ENCODE results near the gene CEMIP.

Gene CEMIP

GRCh38 chr15:80931721-80932512 is 152.7 kb downstream of the CEMIP start:
- DNase-seq (ENCODE audit: low read depth): no peak

GRCh38 chr15:80932513-80932815 is 153.3 kb downstream of the CEMIP start:
- no peak for DNase-seq (ENCODE audit: low read depth)

- DNase-seq (ENCODE audit: low read depth): no peak
These were observed 153.8 kb downstream of the CEMIP start for GRCh38 chr15:80932989-80933388.

GRCh38 chr15:80934761-80935221 is 155.6 kb downstream of the CEMIP start:
- peak; percentile 26 for DNase-seq (ENCODE audit: low read depth)

- no peak for DNase-seq (ENCODE audit: low read depth)
These were observed 157.3 kb downstream of the CEMIP start for GRCh38 chr15:80936288-80937078.

GRCh38 chr15:80937718-80938117 is 158.5 kb downstream of the CEMIP start:
- no peak for DNase-seq (ENCODE audit: low read depth)

- DNase-seq (ENCODE audit: low read depth): no peak
These were observed 160.0 kb downstream of the CEMIP start for GRCh38 chr15:80939216-80939615.

GRCh38 chr15:80940331-80940730 is 161.2 kb downstream of the CEMIP start:
- no peak for DNase-seq (ENCODE audit: low read depth)

GRCh38 chr15:80940851-80941250 is 161.7 kb downstream of the CEMIP start:
- DNase-seq (ENCODE audit: low read depth): no peak

GRCh38 chr15:80942266-80942665 is 163.1 kb downstream of the CEMIP start:
- DNase-seq (ENCODE audit: low read depth): no peak

- DNase-seq (ENCODE audit: low read depth): no peak
These were observed 163.8 kb downstream of the CEMIP start for GRCh38 chr15:80942746-80943565.

GRCh38 chr15:80944818-80945217 is 165.6 kb downstream of the CEMIP start:
- no peak for DNase-seq (ENCODE audit: low read depth)

- DNase-seq (ENCODE audit: low read depth): no peak
These were observed 166.4 kb downstream of the CEMIP start for GRCh38 chr15:80945605-80946004.

GRCh38 chr15:80946576-80946975 is 167.4 kb downstream of the CEMIP start:
- DNase-seq (ENCODE audit: low read depth): no peak

GRCh38 chr15:80948651-80949292 is 169.6 kb downstream of the CEMIP start:
- no peak for DNase-seq (ENCODE audit: low read depth)

- no peak for DNase-seq (ENCODE audit: low read depth)
These were observed 170.6 kb downstream of the CEMIP start for GRCh38 chr15:80949756-80950155.

- DNase-seq (ENCODE audit: low read depth): no peak
These were observed 171.3 kb downstream of the CEMIP start for GRCh38 chr15:80950291-80951078.

- no peak for DNase-seq (ENCODE audit: low read depth)
These were observed 172.8 kb downstream of the CEMIP start for GRCh38 chr15:80951941-80952340.

GRCh38 chr15:80953001-80953952 is 174.1 kb downstream of the CEMIP start:
- no peak for DNase-seq (ENCODE audit: low read depth)
